NK-92 (cell line): ENCODE results near the gene PPAN.

Source experiments
- DNase-seq: peaks from one replicate; lab custom pipeline; 2025; ENCODE audit not compliant: unreplicated experiment; lab: John Stamatoyannopoulos, UW

The PPAN gene

DNA sequence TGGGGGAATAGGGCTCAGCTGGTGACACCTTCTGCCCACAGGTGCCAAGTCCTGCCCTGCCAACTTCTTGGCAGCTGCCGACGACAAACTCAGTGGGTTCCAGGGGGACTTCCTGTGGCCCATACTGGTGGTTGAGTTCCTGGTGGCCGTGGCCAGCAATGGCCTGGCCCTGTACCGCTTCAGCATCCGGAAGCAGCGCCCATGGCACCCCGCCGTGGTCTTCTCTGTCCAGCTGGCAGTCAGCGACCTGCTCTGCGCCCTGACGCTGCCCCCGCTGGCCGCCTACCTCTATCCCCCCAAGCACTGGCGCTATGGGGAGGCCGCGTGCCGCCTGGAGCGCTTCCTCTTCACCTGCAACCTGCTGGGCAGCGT, 7.4 kb downstream of the PPAN start:
- DNase-seq: no peak

DNA sequence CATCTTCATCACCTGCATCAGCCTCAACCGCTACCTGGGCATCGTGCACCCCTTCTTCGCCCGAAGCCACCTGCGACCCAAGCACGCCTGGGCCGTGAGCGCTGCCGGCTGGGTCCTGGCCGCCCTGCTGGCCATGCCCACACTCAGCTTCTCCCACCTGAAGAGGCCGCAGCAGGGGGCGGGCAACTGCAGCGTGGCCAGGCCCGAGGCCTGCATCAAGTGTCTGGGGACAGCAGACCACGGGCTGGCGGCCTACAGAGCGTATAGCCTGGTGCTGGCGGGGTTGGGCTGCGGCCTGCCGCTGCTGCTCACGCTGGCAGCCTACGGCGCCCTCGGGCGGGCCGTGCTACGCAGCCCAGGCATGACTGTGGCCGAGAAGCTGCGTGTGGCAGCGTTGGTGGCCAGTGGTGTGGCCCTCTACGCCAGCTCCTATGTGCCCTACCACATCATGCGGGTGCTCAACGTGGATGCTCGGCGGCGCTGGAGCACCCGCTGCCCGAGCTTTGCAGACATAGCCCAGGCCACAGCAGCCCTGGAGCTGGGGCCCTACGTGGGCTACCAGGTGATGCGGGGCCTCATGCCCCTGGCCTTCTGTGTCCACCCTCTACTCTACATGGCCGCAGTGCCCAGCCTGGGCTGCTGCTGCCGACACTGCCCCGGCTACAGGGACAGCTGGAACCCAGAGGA, 7.9 kb downstream of the PPAN start:
- no peak for DNase-seq

GRCh38 chr19:10114651-10115391, 8.7 kb downstream of the PPAN start:
- no peak for DNase-seq

GRCh38 chr19:10115392-10116084, 9.4 kb downstream of the PPAN start:
- DNase-seq: no peak

GRCh38 chr19:10116085-10116865, 10.1 kb downstream of the PPAN start:
- DNase-seq: no peak

DNA sequence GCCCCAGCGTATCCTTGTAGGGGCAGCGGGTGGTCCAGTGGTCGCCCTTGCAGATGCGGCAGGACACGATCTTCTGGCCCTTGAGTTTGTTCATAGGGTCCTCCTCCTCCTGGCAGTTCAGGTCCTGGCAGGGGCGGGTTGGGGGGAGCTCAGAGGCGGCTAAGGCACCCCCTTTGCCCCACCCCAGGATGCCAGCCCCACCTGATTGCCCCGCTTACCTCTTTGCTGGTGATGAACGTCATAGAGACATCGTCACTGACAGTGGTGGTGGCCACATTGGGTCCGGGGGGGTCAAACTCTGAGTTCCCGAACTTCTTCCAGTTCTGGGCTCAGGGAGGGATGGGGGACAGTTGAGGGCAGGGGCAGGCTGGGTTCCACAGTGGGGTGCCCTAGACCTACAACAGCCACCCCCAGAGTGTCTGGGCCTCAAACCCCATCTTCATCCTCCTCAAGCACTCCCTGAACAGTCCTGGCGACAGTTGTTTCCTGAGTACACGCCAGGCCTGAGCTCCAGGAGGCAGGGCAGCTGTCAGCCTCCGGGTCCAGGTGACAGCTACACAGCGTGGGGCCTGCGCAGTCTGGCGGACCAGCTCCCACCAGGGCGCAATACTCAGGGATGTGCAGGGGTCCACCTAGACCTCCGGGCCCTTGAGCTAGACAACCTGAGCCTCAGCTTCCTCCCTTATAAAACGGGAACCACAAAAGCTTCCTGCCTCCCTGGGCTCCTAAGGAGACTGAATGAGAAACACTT, 10.9 kb downstream of the PPAN start:
- DNase-seq: no peak

DNA sequence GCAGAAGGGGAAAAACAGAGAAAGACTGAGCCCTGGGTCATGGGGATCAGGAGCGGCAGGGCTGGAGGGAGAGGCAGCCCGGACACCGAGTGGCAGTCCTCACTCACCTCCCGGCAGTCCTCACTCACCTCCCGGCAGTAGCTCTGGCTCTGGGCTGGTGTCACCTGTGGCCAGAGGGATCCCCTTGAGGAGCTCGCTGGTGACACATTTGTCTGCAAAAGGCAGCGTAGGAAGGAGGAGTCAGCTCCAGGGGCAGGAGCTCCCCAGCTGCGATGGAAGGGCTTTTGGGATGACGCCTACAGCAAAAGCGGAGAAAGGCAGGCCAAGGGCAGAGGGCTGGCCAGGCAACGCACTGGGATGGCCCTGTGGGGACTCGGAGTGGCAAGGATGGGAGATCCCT, 12.8 kb downstream of the PPAN start:
- no peak for DNase-seq

DNA sequence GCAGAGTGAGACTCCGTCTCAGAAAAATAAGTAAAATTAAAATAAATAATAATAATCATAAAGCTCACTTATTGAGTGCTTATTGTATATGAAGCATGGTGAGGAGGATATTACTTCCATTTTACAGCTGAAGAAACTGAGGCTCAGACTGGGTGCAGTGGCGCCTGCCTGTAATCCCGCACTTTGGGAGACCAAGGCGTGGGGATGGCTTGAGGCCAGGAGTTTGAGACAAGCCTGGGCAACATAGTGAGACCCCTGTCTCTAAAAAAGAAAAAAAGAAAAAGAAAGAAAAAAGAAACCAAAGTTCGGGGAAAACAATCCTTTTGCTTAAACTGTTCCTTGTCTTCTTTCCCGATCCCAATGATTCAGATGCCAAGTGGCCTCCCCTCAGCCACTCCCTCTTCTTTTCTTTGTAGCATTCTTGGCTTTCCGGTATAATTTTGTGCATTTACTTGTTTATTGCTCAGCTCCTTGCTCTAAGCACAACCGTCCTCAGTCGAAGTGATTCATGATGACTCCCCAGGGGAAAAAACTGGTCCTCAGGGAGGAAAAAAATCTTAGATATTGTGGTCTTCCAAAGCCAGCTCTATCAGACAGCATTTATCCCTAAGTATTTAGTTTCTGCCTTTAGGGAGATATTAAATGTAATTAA, 14.5 kb downstream of the PPAN start:
- DNase-seq: no peak

- DNase-seq: no peak
Measured at GRCh38 chr19:10122045-10122444, 15.9 kb downstream of the PPAN start.

DNA sequence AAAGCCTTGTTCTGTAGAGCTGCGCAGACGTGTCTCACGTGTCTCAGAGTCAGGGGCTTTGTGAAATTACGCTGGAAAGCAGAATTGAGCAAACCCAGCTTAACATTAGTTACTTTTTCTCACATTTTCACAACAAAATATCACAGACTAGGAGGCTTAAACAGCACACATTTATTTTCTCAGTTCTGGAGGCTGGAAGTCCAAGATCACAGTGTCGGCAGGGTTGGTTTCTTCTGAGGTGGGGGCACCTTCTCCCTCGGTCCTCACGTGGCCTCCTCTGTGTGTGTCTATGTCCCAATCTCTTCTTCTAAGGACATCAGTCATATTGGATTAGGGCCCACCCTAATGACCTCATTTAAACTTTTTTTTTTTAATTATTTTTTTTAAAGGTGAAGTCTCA, 18.3 kb downstream of the PPAN start:
- no peak for DNase-seq

- DNase-seq: no peak
Measured at GRCh38 chr19:10126213-10126639, 20.1 kb downstream of the PPAN start.

GRCh38 chr19:10132905-10133304, 26.7 kb downstream of the PPAN start:
- DNase-seq: no peak

DNA sequence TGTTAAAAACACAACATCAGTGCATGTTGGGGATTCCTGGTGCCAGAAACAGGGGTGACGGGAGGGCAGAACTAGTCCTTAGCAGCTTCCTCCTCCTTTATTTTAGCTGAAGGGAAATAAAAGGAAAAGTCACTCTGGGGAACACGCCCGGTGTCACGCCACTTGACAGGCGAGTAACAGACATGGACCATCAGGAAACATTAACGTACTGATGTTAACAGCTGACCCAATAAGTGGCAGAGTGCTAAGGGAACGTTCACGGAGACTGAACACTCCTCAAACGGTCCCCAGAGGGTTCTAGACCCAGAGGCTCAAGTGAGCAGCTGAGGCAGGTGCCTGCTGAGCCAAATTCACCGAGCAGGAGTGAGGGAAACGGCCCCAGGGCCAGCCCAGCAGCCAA, 27.4 kb downstream of the PPAN start:
- no peak for DNase-seq

DNA sequence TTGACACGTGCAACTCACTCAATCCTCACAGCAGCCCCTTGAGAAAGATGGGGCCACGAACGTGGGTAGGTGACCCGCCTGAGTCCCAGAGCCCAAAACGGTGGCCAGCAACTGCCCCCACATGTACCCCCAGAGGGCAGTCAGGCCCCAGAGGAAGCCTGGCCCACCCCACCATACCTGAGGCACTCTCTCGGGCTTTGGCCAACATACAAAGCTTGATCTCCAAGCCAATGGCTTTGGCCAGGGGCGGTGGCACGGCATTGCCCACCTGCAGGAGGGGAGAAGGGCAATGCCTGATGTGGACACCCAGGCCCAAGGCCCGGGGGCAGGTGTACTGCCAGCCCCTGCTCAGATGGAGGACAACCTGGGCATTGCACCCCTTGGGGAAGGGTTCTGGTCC, 27.9 kb downstream of the PPAN start:
- no peak for DNase-seq

DNA sequence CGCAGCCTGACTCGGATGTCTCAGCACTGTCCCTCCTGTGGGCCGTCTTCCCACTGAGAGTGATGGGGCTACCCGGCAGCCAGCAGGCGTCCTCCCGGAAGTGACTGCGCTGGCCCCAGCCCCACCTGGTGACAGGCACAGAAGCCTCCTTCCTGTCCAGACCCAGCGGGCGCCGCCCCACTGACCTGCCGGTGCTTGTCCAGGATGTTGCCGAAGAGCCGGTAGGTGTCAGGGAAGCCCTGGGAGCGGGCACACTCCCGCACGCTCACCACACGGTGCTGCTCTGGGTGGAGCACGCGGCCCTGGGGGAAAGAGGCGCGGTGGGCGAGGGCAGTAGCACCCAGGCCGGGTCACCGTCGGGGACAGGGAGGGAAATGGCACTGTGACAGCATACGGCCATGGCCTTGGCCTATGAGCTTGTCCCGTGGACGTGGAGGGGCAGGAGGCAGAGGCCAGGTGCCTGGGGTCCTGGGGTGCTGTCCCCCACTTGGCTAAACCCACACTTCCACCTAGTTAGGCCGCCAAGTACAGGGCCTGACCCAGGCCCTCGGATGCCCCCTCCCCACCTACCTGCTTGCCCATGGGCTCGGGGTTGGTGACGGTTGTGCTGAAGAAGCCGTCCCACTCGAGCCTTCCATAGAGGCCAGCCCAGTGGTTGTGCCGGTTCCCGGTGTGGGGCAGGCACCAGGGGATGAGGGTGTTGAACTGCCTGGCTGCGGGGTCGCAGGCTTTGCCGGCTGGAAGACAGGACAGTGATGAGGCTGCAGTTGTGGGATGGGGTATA, 29.6 kb downstream of the PPAN start:
- DNase-seq: no peak

- no peak for DNase-seq
Measured at GRCh38 chr19:10136936-10137335, 30.8 kb downstream of the PPAN start.

- no peak for DNase-seq
Measured at GRCh38 chr19:10137751-10138682, 31.9 kb downstream of the PPAN start.
